Measurements from ENCODE around the gene AGPAT4.
"Not testable (repeated sequence)": the region's sequence is repeated elsewhere in the genome, so short reads cannot be mapped to it uniquely, and the experiment has no call there.

AGPAT4 gene

GRCh38 chr6:161224951-161225680, 48.7 kb downstream of the AGPAT4 start:
- DNase-seq, result not testable (repeated sequence)

GRCh38 chr6:161223646-161224045, 50.2 kb downstream of the AGPAT4 start:
- DNase-seq, result no peak

GRCh38 chr6:161222706-161223234, 51.1 kb downstream of the AGPAT4 start:
- no peak for DNase-seq

GRCh38 chr6:161220346-161220745, 53.5 kb downstream of the AGPAT4 start:
- no peak for DNase-seq

- DNase-seq, result no peak
These were observed 54.2 kb downstream of the AGPAT4 start for GRCh38 chr6:161219680-161220079.

- DNase-seq, result no peak
These were observed 55.6 kb downstream of the AGPAT4 start for GRCh38 chr6:161218222-161218621.

GRCh38 chr6:161217628-161218027, 56.2 kb downstream of the AGPAT4 start:
- DNase-seq, result no peak

- no peak for DNase-seq
These were observed 57.1 kb downstream of the AGPAT4 start for GRCh38 chr6:161216616-161217205.

- no peak for DNase-seq
These were observed 57.8 kb downstream of the AGPAT4 start for GRCh38 chr6:161215876-161216615.

GRCh38 chr6:161215193-161215592, 58.7 kb downstream of the AGPAT4 start:
- DNase-seq, result no peak

GRCh38 chr6:161214722-161215121, 59.1 kb downstream of the AGPAT4 start:
- DNase-seq, result no peak

GRCh38 chr6:161212902-161213301, 61.0 kb downstream of the AGPAT4 start:
- DNase-seq, result no peak

- DNase-seq, result no peak
These were observed 62.4 kb downstream of the AGPAT4 start for GRCh38 chr6:161211380-161212035.

- DNase-seq, result no peak
These were observed 63.0 kb downstream of the AGPAT4 start for GRCh38 chr6:161210857-161211256.

- DNase-seq, result no peak
These were observed 66.7 kb downstream of the AGPAT4 start for GRCh38 chr6:161207200-161207599.

GRCh38 chr6:161204866-161205557, 68.8 kb downstream of the AGPAT4 start:
- DNase-seq, result no peak

- DNase-seq, result no peak
These were observed 73.1 kb downstream of the AGPAT4 start for GRCh38 chr6:161200610-161201370.

- DNase-seq, result no peak
These were observed 74.0 kb downstream of the AGPAT4 start for GRCh38 chr6:161199850-161200249.

- DNase-seq, result no peak
These were observed 74.9 kb downstream of the AGPAT4 start for GRCh38 chr6:161198783-161199460.

GRCh38 chr6:161198176-161198575, 75.7 kb downstream of the AGPAT4 start:
- no peak for DNase-seq

GRCh38 chr6:161195386-161195785, 78.5 kb downstream of the AGPAT4 start:
- no peak for DNase-seq

Measured in activated T-cell treated with anti-CD3 and anti-CD28 coated beads for 4 hours (primary cell).